ENCODE results near the gene MED27.
A peak's percentile ranks its signal among the peaks of the same experiment; 100 is the strongest.
"Not testable (repeated sequence)": the region's sequence is repeated elsewhere in the genome, so short reads cannot be mapped to it uniquely, and the experiment has no call there.

MED27 gene

GRCh38 chr9:132074736-132075135 lies 4.9 kb downstream of the MED27 start:
- DNase-seq = no peak

GRCh38 chr9:132071847-132072507 lies 7.7 kb downstream of the MED27 start:
- no peak for DNase-seq

- DNase-seq = no peak
These were observed 10.4 kb downstream of the MED27 start for GRCh38 chr9:132069046-132069898.

GRCh38 chr9:132068605-132069004 lies 11.1 kb downstream of the MED27 start:
- DNase-seq = no peak

- no peak for DNase-seq
These were observed 13.2 kb downstream of the MED27 start for GRCh38 chr9:132066511-132066910.

- DNase-seq = no peak
These were observed 13.6 kb downstream of the MED27 start for GRCh38 chr9:132066057-132066456.

- no peak for DNase-seq
These were observed 16.4 kb downstream of the MED27 start for GRCh38 chr9:132063281-132063680.

GRCh38 chr9:132062806-132063205 lies 16.9 kb downstream of the MED27 start:
- no peak for DNase-seq

- no peak for DNase-seq
These were observed 18.1 kb downstream of the MED27 start for GRCh38 chr9:132061526-132061925.

- no peak for DNase-seq
These were observed 20.3 kb downstream of the MED27 start for GRCh38 chr9:132059361-132059760.

- not testable (repeated sequence) for DNase-seq
These were observed 21.4 kb downstream of the MED27 start for GRCh38 chr9:132058226-132058625.

GRCh38 chr9:132056717-132057560 lies 22.7 kb downstream of the MED27 start:
- peak; percentile 74 for DNase-seq

- DNase-seq = peak; percentile 94
These were observed 23.9 kb downstream of the MED27 start for GRCh38 chr9:132055756-132056155.

GRCh38 chr9:132054024-132054423 lies 25.6 kb downstream of the MED27 start:
- DNase-seq = peak; percentile 88

GRCh38 chr9:132049900-132050299 lies 29.8 kb downstream of the MED27 start:
- no peak for DNase-seq

- DNase-seq = no peak
These were observed 30.3 kb downstream of the MED27 start for GRCh38 chr9:132049323-132049882.

- DNase-seq = no peak
These were observed 31.5 kb downstream of the MED27 start for GRCh38 chr9:132048201-132048600.

GRCh38 chr9:132046456-132046855 lies 33.2 kb downstream of the MED27 start:
- DNase-seq = no peak

GRCh38 chr9:132044176-132044875 lies 35.3 kb downstream of the MED27 start:
- no peak for DNase-seq

GRCh38 chr9:132043708-132044107 lies 36.0 kb downstream of the MED27 start:
- DNase-seq = no peak

GRCh38 chr9:132042324-132042723 lies 37.3 kb downstream of the MED27 start:
- peak; percentile 60 for DNase-seq

GRCh38 chr9:132041798-132042197 lies 37.9 kb downstream of the MED27 start:
- peak; percentile 90 for DNase-seq

All from NCI-H82 (cell line).